ENCODE data around the gene NLK. TPM values are rescaled to one million over a fixed set of nuclear protein-coding genes. Genes with fewer than 3 reads are reported as not detected.

NLK gene
- total RNA-seq (2021) (38.3 to 40.3 TPM (median 39.9 TPM) in 3 replicates), Bru-seq, nascent RNA (percentile 91 among the genes with signal in this experiment)
- long read RNA-seq, experiment 1, full-length matches to known transcripts: 78 of 121 reads
- long read RNA-seq, experiment 1, partial matches to known transcripts: 12 of 121 reads
- long read RNA-seq, experiment 1, other reads (novel, unspliced or antisense): 31 of 121 reads
- long read RNA-seq, experiment 2, full-length matches to known transcripts: 20 of 51 reads
- long read RNA-seq, experiment 2, partial matches to known transcripts: 10 of 51 reads
- long read RNA-seq, experiment 2, other reads (novel, unspliced or antisense): 21 of 51 reads
- long read RNA-seq, experiment 3, full-length matches to known transcripts: 1 of 9 reads
- long read RNA-seq, experiment 3, partial matches to known transcripts: 4 of 9 reads
- long read RNA-seq, experiment 3, other reads (novel, unspliced or antisense): 4 of 9 reads

DNA sequence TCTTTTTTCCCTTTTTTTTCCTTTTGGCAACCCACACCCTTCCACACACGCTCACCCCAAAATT, at the start of gene NLK:
TSS of gene NLK (plus strand) at position 21 of the 64 bp plus-strand sequence. CDS start 197 bp downstream, outside the sequence.
- Mint-ChIP-seq H3K4me1 (peaks cover 51% of the 10 kb centered on the region), H3K27ac (peak within 1 kb of the TSS; percentile 25; the same call in 1 of the 2 replicates), H3K9me3 (0 out of 2 replicates have a peak, but pooled peaks cover 3% of the 10 kb centered on the region), H3K4me3 (peak within 1 kb of the TSS; percentile 86), H3K27me3 (ENCODE audit: low read depth) (no peaks in the 10 kb centered on the region; the same call in 1 of the 2 replicates), H3K36me3 (peaks cover 12% of the 10 kb centered on the region; the same call in 1 of the 2 replicates)
- no peak for ATAC-seq
- TF ChIP-seq ZNF416 (CRISPR knock-in tag; IDR thresholded peaks at IDR 0.05): no peak
- TF ChIP-seq USF1 (CRISPR knock-in tag; IDR thresholded peaks at IDR 0.05): no peak
- ChIA-PET CTCF (interaction anchor here (1.2 kb wide), 1 partner anchor 149 kb away, joined by 4 read pairs; the partner anchor contains the start of gene LYRM9), POLR2A (no interaction called here)
- DNase-seq (ENCODE audit: low spot score): no peak

- no peaks in the 10 kb centered on the region for H3K9me3 Mint-ChIP-seq
These were observed 49.2 kb upstream of the NLK start for GRCh38 chr17:27993161-27993695.

GRCh38 chr17:27993723-27994310, 48.7 kb upstream of the NLK start:
- ChIA-PET CTCF (no interaction called here), POLR2A (no interaction called here)
- peaks cover 6% of the 10 kb centered on the region for H3K4me1 Mint-ChIP-seq
- H3K4me3 Mint-ChIP-seq: no peak overlapping the region
- DNase-seq (ENCODE audit: low spot score) (no peak), ATAC-seq (no peak)
- H3K36me3 Mint-ChIP-seq: no peaks in the 10 kb centered on the region
- H3K9me3 Mint-ChIP-seq: no peaks in the 10 kb centered on the region
- no peak overlapping the region for H3K27ac Mint-ChIP-seq
- H3K27me3 Mint-ChIP-seq (ENCODE audit: low read depth): peaks cover 19% of the 10 kb centered on the region
- TF ChIP-seq ZNF281 (CRISPR knock-in tag; IDR thresholded peaks at IDR 0.05) (no peak), JUN (CRISPR knock-in tag; IDR thresholded peaks at IDR 0.05) (no peak), NR1H2 (CRISPR knock-in tag; IDR thresholded peaks at IDR 0.05) (no peak), MLX (CRISPR knock-in tag; IDR thresholded peaks at IDR 0.05) (no peak), OVOL2 (CRISPR knock-in tag; IDR thresholded peaks at IDR 0.05; ENCODE audit: borderline replicate concordance) (no peak), CDX4 (CRISPR knock-in tag; IDR thresholded peaks at IDR 0.05; ENCODE audit: borderline replicate concordance) (no peak), SMAD4 (CRISPR knock-in tag; IDR thresholded peaks at IDR 0.05) (no peak), ZNF423 (CRISPR knock-in tag; IDR thresholded peaks at IDR 0.05) (no peak), ARID4B (CRISPR knock-in tag; IDR thresholded peaks at IDR 0.05; ENCODE audit: borderline replicate concordance) (no peak)
- TF ChIP-seq, protein P1, sequence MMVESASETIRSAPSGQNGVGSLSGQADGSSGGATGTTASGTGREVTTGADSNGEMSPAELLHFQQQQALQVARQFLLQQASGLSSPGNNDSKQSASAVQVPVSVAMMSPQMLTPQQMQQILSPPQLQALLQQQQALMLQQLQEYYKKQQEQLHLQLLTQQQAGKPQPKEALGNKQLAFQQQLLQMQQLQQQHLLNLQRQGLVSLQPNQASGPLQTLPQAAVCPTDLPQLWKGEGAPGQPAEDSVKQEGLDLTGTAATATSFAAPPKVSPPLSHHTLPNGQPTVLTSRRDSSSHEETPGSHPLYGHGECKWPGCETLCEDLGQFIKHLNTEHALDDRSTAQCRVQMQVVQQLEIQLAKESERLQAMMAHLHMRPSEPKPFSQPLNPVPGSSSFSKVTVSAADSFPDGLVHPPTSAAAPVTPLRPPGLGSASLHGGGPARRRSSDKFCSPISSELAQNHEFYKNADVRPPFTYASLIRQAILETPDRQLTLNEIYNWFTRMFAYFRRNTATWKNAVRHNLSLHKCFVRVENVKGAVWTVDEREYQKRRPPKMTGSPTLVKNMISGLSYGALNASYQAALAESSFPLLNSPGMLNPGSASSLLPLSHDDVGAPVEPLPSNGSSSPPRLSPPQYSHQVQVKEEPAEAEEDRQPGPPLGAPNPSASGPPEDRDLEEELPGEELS (CRISPR knock-in tag; IDR thresholded peaks at IDR 0.05): no peak

More at GRCh38 chr17:27993161-27993695, 49.2 kb upstream of the NLK start:
- ChIA-PET POLR2A (no interaction called here), CTCF (no interaction called here)
- Mint-ChIP-seq H3K4me1 (peaks cover 6% of the 10 kb centered on the region), H3K4me3 (no peak overlapping the region), H3K27me3 (ENCODE audit: low read depth) (peaks cover 19% of the 10 kb centered on the region), H3K27ac (no peak overlapping the region), H3K36me3 (no peaks in the 10 kb centered on the region)
- TF ChIP-seq FOXK1 (CRISPR knock-in tag; IDR thresholded peaks at IDR 0.05) (no peak), PRRX2 (CRISPR knock-in tag; IDR thresholded peaks at IDR 0.05) (no peak), GTF2I (CRISPR knock-in tag; conservative IDR thresholded peaks at IDR 0.05) (no peak), ELF4 (CRISPR knock-in tag; IDR thresholded peaks at IDR 0.05; ENCODE audit: low read depth) (no peak), ZNF396 (CRISPR knock-in tag; IDR thresholded peaks at IDR 0.05; ENCODE audit: borderline replicate concordance) (no peak), SMAD4 (CRISPR knock-in tag; IDR thresholded peaks at IDR 0.05) (no peak)
- TF ChIP-seq, protein P2, sequence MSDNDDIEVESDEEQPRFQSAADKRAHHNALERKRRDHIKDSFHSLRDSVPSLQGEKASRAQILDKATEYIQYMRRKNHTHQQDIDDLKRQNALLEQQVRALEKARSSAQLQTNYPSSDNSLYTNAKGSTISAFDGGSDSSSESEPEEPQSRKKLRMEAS (CRISPR knock-in tag; IDR thresholded peaks at IDR 0.05): no peak
- TF ChIP-seq, protein P3, sequence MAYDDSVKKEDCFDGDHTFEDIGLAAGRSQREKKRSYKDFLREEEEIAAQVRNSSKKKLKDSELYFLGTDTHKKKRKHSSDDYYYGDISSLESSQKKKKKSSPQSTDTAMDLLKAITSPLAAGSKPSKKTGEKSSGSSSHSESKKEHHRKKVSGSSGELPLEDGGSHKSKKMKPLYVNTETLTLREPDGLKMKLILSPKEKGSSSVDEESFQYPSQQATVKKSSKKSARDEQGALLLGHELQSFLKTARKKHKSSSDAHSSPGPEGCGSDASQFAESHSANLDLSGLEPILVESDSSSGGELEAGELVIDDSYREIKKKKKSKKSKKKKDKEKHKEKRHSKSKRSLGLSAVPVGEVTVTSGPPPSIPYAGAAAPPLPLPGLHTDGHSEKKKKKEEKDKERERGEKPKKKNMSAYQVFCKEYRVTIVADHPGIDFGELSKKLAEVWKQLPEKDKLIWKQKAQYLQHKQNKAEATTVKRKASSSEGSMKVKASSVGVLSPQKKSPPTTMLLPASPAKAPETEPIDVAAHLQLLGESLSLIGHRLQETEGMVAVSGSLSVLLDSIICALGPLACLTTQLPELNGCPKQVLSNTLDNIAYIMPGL (CRISPR knock-in tag; IDR thresholded peaks at IDR 0.05): no peak
- no peak for DNase-seq (ENCODE audit: low spot score)
- no peak for ATAC-seq
